Lung (tissue), 12 donors: Measurements from ENCODE around the gene ATP12A. TPM values are rescaled to one million over a fixed set of nuclear protein-coding genes. Genes with fewer than 3 reads are reported as not detected.
"Not testable (repeated sequence)": the region's sequence is repeated elsewhere in the genome, so short reads cannot be mapped to it uniquely, and the experiment has no call there.

Experiments used
- ATAC-seq: fragments of 200-7000 bp; cut with Tn5 transposase; one replicate; pipeline ENCODE4 v1.9.1; 2020; ENCODE audit warnings: moderate number of reproducible peaks; ENCODE audit not compliant: insufficient read depth, low FRiP score
- DNase-seq, 3 donors: peaks; one replicate each; pipeline ENCODE4 v3.0.0-alpha.2; 2013 to 2017
- H3K27ac ChIP-seq, 2 donors: one replicate each; pipeline ENCODE4 v1.5.1; 2013; ENCODE audit warnings: mild to moderate bottlenecking in 2 of 2, moderate library complexity in 2 of 2, control low read depth in 1 of 2, inconsistent platforms in 1 of 2, low read depth in 1 of 2, low read length in 1 of 2
- H3K27me3 ChIP-seq, 3 donors: one replicate each; pipeline ENCODE4 v1.5.1; 2013; ENCODE audit warnings: low read length in 2 of 3; ENCODE audit not compliant: control insufficient read depth in 3 of 3, insufficient read depth in 3 of 3
- H3K36me3 ChIP-seq, 4 donors: one replicate each; pipeline ENCODE4 v1.5.1; 2013; ENCODE audit warnings: low read length in 4 of 4, mild to moderate bottlenecking in 1 of 4, moderate library complexity in 1 of 4; ENCODE audit not compliant: control insufficient read depth in 4 of 4, insufficient read depth in 4 of 4
- H3K4me1 ChIP-seq, 5 donors: one replicate each; pipeline ENCODE4 v1.5.1; 2013; ENCODE audit warnings: low read length in 5 of 5, mild to moderate bottlenecking in 2 of 5, moderate library complexity in 1 of 5; ENCODE audit not compliant: control insufficient read depth in 5 of 5, insufficient read depth in 5 of 5
- H3K4me3 ChIP-seq: one replicate; pipeline ENCODE4 v1.5.1; 2013; ENCODE audit warnings: mild to moderate bottlenecking, control low read depth, moderate library complexity
- H3K9ac ChIP-seq, 2 donors: one replicate each; pipeline ENCODE4 v1.5.1; 2013; ENCODE audit warnings: low read length in 2 of 2, control low read depth in 1 of 2; ENCODE audit not compliant: insufficient read depth in 1 of 2
- H3K9me3 ChIP-seq, 4 donors: one replicate each; pipeline ENCODE4 v1.5.1; 2013; ENCODE audit warnings: low read length in 3 of 4, mild to moderate bottlenecking in 1 of 4, moderate library complexity in 1 of 4; ENCODE audit not compliant: control insufficient read depth in 4 of 4, insufficient read depth in 3 of 4
- CTCF ChIP-seq: IDR thresholded peaks from 2 replicates; pipeline ENCODE4 v1.5.1; 2012; ENCODE audit warnings: mild to moderate bottlenecking; ENCODE audit errors: control extremely low read depth, extremely low read depth
- WGBS, 2 donors: extraction: QIAGEN DNeasy Blood & Tissue Kit; methylation state at CpG; one replicate each; pipeline ENCODE4 v1.1.7; 2013; 5-methylcytosine and 5-hydroxymethylcytosine counted together
- polyA plus RNA-seq, 2 donors: library from polyadenylated mRNA; stranded (reverse); fragments of 200-250 nt; gene quantifications; one replicate each; pipeline ENCODE4 v1.2.1, GENCODE V29; 2013
- total RNA-seq, 2 donors: library from RNA; depleted of rRNA in 1 of 2; stranded (reverse); fragments of >200 nt in 1 of 2; gene quantifications; one replicate each; pipeline ENCODE4 v1.2.1, GENCODE V29; 2014 to 2021
- donor health status: control.
- donor health status: control.
- donor health status: Bipolar disorder and iron deficiency.
- donor health status: healthy.
- donor health status: DM: yes; HTN: yes; CAD: no.

Gene ATP12A
- total and polyA plus RNA-seq, 4 donors = 0.40 to 11.7 (median 2.2) TPM

GRCh38 chr13:24727731-24728601 lies 47.8 kb downstream of the ATP12A start:
- TF ChIP-seq CTCF = peak; percentile 84
- WGBS, 2 donors = 61% methylated on average over 24 of the region's 24 CpGs
- no peaks in the 10 kb centered on the region for H3K27me3 ChIP-seq
- DNase-seq (peak; percentile 77 to 87 (median 81)), ATAC-seq (peak; percentile 85)
- H3K4me1 ChIP-seq = no peaks in the 10 kb centered on the region
- no peak overlapping the region for H3K9ac ChIP-seq
- H3K27ac ChIP-seq = no peak overlapping the region
- H3K36me3 ChIP-seq = no peaks in the 10 kb centered on the region
- no peaks in the 10 kb centered on the region for H3K9me3 ChIP-seq
- H3K4me3 ChIP-seq = no peak overlapping the region

DNA sequence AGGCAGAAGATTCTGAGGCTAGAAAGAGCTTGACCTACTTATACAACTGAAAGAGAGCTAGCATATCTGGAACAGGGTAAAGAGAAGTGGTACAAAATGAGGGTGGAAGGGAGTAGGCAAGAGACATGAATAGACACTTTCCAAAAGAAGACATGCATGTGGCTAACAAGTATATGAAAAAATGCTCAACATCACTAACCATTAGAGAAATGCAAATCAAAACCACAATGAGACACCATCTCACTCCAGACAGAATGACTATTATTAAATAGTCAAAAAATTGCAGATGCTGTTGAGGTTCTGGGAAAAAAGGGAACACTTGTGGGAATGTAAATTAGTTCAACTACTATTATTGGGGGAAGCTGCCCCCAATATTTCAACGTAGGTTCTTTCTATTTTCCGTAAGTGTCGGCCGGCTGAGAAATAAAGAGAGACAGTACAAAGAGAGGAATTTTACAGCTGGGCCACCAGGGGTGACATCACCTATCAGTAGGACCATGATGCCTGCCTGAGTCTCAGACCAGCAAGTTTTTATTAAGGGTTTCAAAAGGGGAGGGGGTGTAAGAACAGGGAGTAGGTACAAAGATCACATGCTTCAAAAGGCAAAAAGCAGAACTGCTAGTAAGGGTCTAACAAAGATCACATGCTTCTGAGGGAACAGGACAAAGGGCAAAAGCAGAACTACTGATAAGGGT lies 50.8 kb downstream of the ATP12A start:
- not testable (repeated sequence) for H3K4me3 ChIP-seq, H3K27ac ChIP-seq
- 96 to 97% methylated on average over 4 of the region's 4 CpGs for WGBS, 2 donors

DNA sequence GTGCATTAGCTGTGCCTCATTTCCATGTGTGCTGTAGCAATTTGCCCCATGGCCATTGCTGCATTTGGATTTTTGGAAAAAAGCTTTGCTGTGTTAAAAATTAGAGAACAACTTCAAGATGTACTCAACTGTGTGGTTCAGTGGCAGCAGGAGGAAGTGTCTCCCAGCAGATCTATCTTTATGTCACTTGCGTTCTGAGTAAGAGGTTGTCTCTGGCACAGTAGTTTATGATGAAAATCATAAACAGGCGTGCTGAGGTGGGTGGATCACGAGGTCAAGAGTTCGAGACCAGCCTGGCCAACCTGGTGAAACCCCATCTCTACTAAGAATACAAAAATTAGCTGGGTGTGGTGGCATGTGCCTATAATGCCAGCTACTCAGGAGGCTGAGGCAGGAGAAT lies 54.7 kb downstream of the ATP12A start:
- DNase-seq = no peak
- H3K9ac ChIP-seq = no peak overlapping the region
- H3K27me3 ChIP-seq = no peaks in the 10 kb centered on the region
- no peak overlapping the region for H3K27ac ChIP-seq
- peaks cover 0 to 2% (median 0%) of the 10 kb centered on the region in 4 donors for H3K9me3 ChIP-seq
- no peak overlapping the region for H3K4me3 ChIP-seq
- no peaks in the 10 kb centered on the region for H3K36me3 ChIP-seq
- TF ChIP-seq CTCF = no peak
- no peaks in the 10 kb centered on the region for H3K4me1 ChIP-seq
- ATAC-seq = no peak
- 69 to 72% methylated on average over 4 of the region's 4 CpGs for WGBS, 2 donors

More for the DNA sequence above, 50.8 kb downstream of the ATP12A start:
- not testable (repeated sequence) for ATAC-seq, H3K4me1 ChIP-seq, DNase-seq, H3K27me3 ChIP-seq, H3K9ac ChIP-seq, H3K36me3 ChIP-seq, H3K9me3 ChIP-seq

GRCh38 chr13:24737042-24737441 lies 56.8 kb downstream of the ATP12A start:
- TF ChIP-seq CTCF = no peak
- Histone ChIP-seq H3K27ac (no peak overlapping the region), H3K4me3 (no peak overlapping the region), H3K4me1 (peaks cover 0 to 3% (median 0%) of the 10 kb centered on the region in 5 donors), H3K9me3 (peaks cover 0 to 2% (median 0%) of the 10 kb centered on the region in 4 donors), H3K36me3 (no peaks in the 10 kb centered on the region), H3K27me3 (no peaks in the 10 kb centered on the region), H3K9ac (no peak overlapping the region)
- WGBS, 2 donors = 83 to 88% methylated on average over 6 of the region's 6 CpGs
- ATAC-seq (no peak), DNase-seq (no peak)
